Stimulated activated CD4-positive, alpha-beta T cell treated with anti-CD3 and anti-CD28 coated beads, Interleukin-1b, Interleukin-23, amount 100 ng/mL, for 4 hours (primary cell): ENCODE data around the gene GALT.
"Not testable (repeated sequence)": the region's sequence is repeated elsewhere in the genome, so short reads cannot be mapped to it uniquely, and the experiment has no call there.

Experiments used
- DNase-seq, 2 donors: peaks; one replicate each; pipeline ENCODE4 v3.0.0-alpha.2; 2020; ENCODE audit warnings: low read depth in 2 of 2

GALT gene

DNA sequence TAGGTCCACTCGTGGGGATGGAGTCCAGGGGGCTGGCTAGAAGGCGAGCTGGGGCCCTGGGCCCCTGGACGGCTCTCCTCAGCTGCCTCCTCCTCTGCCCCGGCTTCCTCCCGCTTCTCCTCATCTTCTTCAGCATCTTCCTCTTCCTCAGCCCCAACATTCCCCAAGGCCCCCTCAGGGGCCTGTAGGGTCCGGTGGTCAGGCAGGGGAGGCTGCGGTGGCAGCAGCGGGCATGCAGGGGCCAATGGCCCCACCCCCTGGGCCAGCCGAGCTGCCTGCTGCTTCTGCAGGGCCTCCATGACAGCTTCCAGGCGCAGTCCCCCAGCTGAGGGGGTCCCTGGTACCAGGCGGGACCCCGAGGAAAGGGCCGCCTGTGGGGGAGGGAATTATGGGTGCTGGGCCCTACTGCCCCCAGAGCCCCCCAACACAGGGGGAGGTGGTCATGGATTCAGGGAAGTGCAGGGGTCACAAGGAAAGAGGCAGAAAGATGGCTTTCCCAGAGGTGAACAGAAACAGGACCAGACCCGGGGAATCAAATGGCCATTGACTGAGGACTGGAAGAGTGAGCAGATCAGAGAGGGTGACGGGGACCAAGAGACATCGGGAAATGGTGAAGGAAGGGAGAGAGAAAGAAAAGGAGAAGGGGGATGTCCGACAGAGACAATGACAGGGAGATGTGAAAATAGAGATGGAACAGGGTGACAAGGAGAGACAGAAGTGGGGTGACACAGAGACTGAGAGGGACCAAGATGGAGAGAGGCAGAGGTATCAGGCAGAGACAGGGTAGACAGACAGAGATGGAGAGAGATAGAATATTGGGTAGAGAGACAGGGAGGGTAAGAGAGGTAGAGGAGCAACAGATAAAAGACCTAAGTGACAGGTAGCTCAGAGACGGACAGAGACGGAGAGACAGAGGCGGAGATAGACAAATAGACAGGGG, 18.5 kb upstream of the GALT start:
- DNase-seq = no peak

DNA sequence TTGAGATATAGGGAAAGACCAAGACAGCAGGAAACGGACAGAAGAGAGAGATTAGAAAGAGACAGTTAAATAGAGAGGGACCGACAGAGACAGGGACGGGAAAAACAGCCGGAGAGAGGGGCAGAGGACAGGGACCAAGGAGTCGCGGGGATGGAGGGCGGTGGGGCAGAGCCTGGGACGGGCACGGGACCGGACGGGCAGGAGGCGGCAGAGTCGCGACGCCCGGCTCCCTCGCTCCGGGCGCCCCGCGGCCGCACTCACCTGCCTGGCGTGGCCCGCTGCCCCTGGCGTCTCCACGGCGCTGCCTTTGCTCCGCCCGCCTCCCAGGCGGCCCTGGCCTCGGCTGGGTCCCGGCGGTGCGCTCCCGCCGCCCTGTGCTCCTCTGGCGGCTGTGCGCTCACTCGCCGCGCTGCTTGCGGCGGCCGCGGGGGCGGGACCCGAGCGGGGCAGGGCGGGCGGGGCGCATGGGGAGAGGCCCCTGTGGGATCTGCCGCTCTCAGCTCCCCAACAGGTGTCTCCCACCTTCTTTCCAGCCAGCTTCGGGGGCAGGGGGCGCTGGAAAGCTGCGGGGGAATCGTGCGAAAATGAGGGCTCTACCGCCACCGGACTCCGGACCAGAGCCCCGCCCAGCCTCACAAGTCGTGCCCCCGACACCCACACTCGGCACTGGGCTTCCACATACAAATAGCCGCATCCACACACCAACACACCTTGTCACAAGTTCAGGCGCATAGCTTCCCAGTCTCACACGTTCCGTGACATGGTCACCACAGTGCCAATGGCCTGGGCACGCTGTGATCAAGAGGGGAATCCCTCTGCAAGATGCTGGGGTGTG, 17.6 kb upstream of the GALT start, which contains the start of gene ARID3C:
Gene ARID3C, minus strand, starts transcription at position 411 of the 835 bp plus-strand sequence. CDS start 1,052 bp downstream, outside the sequence.
- DNase-seq = peak; percentile 27 to 51

GRCh38 chr9:34629491-34629808, 17.0 kb upstream of the GALT start:
- no peak for DNase-seq

GRCh38 chr9:34630402-34631154, 15.9 kb upstream of the GALT start:
- DNase-seq = no peak

- DNase-seq = no peak
Observed at GRCh38 chr9:34633166-34633565, 13.3 kb upstream of the GALT start.

GRCh38 chr9:34633851-34634550, 12.5 kb upstream of the GALT start:
- peak; percentile 68 to 71 for DNase-seq

GRCh38 chr9:34634551-34635248, 11.8 kb upstream of the GALT start:
- no peak for DNase-seq

- DNase-seq = no peak
Observed at GRCh38 chr9:34635556-34635955, 10.9 kb upstream of the GALT start.

DNA sequence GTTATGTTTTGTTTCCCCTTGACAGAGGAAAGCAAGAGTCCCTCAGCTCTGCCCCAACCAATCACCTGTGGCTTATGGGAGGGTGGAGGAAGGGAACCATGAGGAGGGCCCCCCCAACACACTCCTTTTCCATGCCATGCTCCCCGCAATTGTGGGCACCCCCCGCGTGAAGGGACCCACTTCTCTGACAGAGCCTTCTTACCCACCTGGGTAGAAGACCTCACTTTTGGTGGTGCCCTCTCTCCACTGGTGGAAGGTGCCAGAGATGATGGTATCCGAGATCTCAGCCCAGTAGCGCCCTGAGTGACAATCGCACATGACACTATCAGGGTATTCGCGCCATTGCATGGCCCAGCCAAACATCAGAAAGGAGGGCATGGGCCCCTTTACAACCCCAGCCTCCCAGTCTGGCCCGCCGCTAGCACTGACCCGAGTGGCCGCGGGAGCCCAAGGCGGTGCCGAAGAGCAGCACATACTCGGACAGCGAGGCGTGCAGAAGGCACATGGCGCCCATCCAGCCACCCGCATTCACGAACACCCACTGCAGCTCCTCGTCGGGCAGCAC, 9.6 kb upstream of the GALT start:
- DNase-seq = no peak

- DNase-seq = peak; percentile 91 to 92
Observed at GRCh38 chr9:34637356-34638137, 8.9 kb upstream of the GALT start, which contains the start of gene SIGMAR1. Gene SIGMAR1, minus strand, starts transcription at chr9:34637787. Its CDS starts 90 bp downstream, at chr9:34637697.

DNA sequence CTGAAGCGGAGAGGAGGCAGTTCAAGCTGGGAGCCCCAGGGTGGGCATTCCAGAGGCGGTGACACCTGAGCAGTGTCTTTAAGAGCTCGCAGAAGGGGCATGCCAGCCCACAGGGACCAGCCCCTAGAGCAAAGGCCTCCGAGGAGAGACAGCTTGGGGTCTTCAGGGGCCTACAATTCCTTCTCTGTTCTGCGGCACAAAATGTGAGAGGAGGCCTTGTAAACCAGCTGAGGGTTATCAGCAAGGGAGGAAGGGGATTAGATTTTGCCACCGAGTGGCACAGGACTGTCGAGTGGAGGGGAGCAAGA, 8.4 kb upstream of the GALT start:
- no peak for DNase-seq

DNA sequence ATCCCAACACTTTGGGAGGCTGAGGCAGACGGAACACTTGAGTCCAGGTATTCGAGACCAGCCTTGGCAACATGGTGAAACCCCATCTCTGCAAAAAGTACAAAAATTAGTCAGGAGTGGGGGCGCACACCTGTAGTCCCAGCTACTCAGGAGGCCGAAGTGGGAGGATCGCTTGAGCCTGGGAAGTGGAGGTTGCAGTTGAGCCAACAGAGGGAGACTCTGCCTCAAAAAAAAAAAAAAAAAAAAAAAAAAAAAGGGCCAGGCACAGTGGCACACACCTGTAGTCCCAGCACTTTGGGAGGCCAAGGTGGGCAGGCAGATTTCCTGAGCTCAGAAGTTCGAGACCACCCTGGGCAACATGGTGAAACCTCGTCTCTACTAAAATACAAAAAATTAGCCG, 7.2 kb upstream of the GALT start:
- not testable (repeated sequence) for DNase-seq

- no peak for DNase-seq
Observed at GRCh38 chr9:34642679-34643078, 3.8 kb upstream of the GALT start.

DNA sequence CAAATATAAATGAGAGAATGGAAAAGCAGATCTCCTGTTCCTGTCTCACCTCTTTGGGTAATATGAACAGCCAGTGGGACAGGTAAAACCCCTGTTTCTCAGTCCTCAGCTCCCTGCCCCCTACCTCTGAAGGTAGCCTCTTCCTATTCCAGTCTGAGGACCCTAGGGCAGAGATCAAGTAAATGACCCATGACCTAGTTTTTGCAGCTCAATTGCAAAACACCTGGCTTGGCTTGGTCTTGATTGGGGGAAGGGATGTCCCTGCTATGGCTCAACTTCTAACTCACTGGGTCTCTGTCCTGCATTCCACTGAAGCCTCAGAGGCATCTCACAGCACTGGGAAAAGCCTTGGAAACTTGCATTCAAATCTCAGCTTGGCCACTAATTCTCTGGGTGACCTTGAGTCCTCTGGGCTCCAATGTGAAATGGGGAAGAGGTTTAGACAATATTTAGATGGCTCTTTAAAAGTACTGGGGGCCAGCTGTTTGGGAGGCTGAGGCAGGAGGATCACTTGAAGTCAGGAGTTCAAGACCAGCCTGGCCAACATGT, 1.6 kb upstream of the GALT start:
- DNase-seq = no peak

- no peak for DNase-seq
Observed at GRCh38 chr9:34647084-34647403, 569 bp downstream of the GALT start.

- no peak for DNase-seq
Observed at GRCh38 chr9:34647651-34648050, 1.2 kb downstream of the GALT start.

DNA sequence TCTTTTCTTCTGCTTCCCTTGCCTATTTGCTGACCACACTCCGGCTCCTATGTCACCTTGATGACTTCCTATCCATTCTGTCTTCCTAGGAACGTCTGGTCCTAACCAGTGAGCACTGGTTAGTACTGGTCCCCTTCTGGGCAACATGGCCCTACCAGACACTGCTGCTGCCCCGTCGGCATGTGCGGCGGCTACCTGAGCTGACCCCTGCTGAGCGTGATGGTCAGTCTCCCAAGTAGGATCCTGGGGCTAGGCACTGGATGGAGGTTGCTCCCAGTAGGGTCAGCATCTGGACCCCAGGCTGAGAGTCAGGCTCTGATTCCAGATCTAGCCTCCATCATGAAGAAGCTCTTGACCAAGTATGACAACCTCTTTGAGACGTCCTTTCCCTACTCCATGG, 2.2 kb downstream of the GALT start:
- no peak for DNase-seq

GRCh38 chr9:34650816-34651215, 4.3 kb downstream of the GALT start:
- DNase-seq = no peak

DNA sequence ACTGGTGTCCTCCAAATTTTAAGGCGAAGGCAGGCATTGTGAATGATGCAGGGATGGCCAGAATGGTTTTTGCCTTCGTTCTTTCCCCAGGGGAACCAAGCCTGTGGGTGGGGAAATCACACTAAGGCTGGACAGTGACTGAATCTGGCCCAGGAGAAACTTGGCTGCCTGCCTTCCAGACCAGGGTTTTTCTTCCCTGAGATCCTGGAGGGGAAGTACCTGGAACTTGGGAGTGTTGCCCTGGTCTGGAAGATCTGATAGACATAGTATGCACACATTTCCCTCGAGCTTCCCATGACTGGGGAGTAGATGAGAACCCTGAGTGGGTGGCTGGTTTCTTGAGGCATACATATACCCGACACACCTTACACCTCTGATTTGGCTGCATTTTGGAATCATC, 4.8 kb downstream of the GALT start:
- DNase-seq = no peak
